ENCODE data around the gene BHLHE40.
"Not testable (repeated sequence)": the region's sequence is repeated elsewhere in the genome, so short reads cannot be mapped to it uniquely, and the experiment has no call there.

BHLHE40 gene

DNA sequence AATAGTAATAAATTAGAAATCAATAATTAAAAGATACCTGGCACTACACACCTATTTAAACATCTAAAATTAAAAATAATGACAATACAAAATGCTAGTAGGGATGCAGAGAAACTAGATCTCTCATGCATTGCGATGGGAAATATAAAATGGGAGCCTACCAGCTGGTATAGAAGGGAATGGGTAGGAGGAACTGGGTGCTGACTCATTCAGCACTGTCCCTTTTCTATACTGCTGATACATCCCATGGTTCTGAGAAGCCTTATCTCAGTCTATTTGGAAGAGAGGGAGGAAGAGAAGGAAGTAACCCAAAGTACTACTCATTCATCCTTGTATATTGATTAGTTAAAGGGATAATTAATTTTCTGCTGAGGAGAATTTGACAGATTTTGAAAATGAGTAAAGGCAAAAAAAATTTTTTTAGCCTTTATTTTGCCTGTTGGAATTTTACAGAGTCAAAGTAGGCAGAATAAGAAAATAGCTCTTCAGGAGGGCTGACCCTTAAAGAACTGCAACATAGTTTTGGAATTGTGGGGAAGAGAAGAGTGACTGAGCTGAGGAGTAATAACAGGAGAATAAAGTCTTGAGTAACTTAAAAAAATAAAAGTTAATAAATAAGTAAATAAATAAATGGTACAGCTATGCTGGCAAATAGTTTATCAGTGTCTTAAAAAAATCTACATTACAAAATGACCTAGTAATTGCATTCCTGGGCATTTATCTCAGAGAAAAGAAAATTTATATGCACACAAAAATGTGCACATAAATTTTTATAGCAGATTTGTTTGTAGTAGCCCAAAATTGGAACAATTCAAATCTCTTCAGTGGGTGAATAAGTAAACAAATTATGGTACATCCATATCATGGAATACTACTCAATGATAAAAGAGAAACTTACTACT is 15.3 kb upstream of the BHLHE40 start:
- no peak for DNase-seq

DNA sequence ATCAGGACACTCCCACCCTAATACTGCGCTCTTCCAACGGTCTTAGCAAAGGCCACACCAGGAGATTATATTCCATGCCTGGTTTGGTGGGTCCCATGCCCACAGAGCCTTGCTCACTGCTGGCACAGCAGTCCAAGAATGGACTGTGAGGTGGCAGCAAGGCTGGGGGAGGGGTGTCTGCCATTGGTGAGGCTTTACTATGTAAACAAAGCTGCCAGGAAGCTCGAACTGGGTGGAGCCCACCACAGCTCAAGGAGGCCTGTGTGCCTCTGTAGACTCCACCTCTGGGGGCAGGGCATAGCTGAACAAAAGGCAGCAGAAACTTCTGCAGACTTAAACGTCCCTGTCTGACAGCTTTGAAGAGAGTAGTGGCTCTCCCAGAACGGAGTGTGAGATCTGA is 13.2 kb upstream of the BHLHE40 start:
- DNase-seq = not testable (repeated sequence)

DNA sequence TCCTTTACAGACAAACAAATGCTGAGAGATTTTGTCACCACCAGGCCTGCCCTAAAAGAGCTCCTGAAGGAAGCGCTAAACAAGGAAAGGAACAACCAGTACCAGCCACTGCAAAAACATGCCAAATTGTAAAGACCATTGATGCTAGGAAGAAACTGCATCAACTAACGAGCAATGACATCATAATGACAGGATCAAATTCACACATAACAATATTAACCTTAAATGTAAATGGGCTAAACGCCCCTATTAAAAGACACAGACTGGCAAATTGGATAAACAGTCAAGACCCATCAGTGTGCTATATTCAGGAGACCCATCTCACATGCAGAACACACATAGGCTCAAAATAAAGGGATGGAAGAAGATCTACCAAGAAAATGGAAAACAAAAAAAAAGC is 11.6 kb upstream of the BHLHE40 start:
- not testable (repeated sequence) for DNase-seq

DNA sequence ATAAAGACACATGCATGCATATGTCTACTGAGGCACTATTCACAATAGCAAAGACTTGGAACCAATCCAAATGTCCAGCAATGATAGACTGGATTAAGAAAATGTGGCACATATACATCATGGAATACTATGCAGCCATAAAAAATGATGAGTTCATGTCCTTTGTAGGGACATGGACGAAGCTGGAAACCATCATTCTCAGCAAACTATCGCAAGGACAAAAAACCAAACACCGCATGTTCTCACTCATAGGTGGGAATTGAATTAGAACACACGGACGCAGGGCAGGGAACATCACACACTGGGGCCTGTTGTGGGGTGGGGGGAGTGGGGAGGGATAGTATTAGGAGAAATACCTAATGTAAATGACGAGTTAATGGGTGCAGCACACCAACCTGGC is 7.8 kb upstream of the BHLHE40 start:
- not testable (repeated sequence) for DNase-seq

DNA sequence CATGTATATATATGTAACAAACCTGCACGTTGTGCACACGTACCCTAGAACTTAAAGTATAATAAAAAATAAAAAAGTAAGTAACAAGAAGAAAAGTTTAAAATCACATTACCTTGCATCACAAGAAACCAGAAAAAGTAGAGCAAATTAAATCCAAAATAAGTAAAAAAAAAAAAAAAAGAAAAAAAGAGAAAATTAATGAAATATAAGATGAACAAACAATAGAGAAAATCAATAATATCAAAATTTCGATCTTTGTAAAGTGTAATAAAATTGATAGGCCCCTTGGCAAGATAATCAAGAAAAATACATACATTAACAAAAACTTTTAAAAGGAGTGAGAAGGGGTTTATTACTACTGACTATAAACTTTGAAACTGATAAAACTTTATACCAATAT is 7.4 kb upstream of the BHLHE40 start:
- no peak for DNase-seq

DNA sequence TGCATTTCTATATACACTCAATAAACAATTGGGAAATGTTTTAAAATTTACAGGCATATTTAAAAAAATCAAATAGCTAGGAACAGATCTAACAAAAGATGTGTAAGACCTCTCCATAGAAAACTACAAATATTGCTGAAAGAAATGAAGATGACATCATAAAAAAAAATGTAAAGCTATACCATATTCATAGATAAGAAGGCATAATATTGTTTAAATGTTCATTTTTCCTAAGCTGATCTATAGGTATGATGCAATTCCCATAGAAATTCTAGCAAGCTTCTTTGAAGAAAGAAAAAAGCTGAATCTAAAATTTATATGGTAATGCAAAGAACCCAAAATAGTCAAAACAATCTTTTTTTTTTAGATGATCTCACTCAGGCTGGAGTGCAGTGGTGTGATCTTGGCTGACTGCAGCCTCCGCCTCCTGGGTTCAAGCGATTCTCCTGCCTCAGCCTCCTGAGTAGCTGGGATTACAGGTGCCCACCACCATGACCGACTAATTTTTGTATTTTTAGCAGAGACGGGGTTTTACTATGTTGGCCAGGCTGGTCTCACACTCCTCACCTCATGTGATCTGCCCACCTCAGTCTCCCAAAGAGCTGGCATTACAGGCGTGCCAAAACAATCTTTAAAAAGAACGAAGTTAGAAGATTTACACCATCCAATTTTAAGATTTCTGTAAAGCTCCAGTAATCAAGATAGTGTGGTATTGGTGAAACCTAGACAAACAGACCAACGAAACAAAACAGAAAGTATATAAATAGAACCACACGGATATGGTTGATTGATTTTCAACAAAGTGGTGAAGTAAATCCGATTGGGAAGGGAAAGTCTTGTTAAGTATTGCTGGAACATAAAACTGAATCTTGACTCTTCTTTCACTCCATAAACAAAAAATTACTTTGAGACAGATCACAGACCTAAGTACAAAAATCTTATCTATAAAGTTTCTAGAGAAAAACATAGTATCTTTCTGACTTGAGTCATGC is 6.3 kb upstream of the BHLHE40 start:
- DNase-seq = no peak

DNA sequence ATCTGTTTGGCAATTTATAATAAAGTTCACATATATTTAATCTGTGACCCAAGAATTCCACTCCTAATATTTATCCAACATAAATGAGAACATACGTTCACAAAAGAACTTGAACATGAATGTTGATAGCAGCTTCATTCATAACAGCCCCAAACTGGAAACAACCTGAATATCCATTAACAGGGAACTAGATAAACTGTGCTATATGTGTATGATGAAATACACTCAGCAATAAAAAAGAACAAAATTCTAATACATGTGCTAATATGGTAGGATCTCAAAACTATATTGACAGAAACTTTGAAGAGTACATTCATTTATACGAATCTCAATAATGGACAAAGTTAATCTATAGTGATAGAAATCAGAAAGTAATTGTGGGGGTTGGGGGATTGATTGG is 5.1 kb upstream of the BHLHE40 start:
- DNase-seq = no peak

DNA sequence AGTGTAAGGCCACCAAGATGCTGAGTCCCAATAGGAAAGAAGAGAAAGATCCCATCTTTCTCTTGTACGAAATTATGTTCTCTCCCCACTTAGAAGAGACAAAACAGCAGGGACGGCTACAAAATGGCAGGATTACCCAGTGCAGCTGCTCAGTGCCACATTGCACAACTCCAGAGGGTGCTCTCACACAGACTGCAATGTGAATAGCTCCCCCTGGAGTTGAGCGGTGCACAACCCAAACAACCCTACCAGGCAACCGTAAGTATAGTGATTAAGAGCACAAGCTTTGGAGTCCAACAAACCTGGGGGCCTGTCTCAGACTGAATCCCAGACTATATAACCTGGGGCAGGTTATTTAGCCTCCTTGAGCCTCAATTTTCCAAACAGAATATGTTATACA is 3.1 kb upstream of the BHLHE40 start:
- DNase-seq = no peak

DNA sequence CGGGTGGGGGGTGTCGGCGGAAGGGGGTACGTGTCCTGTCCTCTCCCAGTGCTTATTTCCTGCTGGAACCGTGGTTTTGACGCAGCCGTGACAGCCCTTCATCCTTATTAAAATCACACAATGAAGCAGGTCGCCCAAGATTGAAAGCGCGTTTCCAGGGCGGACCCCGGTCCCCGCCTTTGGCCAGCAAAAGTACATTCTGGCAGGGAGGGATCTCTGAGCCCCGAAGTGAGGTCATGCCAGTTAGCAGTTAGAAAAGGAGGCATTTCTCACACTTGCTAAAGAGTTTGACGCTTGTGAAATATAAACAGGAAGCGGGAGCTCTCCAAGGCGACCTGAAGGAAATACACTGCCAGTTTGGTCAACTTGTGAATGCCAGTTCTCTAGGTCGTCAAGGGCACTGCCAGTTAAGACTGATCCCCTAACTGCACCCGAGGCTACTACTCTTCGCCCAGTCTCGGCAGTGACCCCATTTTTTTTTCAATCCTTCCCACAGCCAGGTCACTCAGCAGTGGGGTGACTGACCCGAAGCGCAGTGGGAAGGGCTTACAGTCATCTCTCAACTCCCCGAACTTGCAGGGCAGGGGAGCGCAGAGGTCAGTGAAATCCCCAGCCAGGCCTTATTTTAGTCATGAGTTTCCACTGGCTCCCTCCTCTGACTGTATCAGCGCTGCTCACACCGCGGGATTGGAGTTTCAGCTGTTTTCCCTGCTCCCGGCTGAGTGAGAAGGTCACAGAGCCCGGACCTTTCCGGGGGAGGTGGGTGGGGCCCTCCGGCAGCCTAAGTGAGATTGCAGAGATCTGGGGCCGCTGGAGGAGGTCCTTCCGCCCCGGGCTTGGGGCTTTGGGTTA is 2.0 kb upstream of the BHLHE40 start:
- DNase-seq = peak; percentile 67

DNA sequence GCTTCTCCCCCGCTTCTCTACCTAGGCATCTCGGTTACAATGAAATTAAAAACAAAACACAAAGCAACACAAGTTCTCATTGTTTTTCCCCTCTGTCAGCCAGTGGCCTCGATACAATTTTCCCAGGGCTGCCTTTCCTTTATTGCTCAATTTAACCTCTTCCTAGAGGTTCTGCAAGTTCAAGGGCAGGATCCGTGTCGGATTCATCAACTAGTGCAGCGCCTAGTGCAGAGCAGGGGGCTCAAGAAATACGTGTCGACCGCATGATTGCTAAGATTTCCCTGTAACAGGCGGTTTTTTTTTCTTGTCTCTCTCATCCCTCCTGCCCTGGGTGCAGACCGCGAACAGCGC is 1.4 kb upstream of the BHLHE40 start:
- peak; percentile 23 for DNase-seq

DNA sequence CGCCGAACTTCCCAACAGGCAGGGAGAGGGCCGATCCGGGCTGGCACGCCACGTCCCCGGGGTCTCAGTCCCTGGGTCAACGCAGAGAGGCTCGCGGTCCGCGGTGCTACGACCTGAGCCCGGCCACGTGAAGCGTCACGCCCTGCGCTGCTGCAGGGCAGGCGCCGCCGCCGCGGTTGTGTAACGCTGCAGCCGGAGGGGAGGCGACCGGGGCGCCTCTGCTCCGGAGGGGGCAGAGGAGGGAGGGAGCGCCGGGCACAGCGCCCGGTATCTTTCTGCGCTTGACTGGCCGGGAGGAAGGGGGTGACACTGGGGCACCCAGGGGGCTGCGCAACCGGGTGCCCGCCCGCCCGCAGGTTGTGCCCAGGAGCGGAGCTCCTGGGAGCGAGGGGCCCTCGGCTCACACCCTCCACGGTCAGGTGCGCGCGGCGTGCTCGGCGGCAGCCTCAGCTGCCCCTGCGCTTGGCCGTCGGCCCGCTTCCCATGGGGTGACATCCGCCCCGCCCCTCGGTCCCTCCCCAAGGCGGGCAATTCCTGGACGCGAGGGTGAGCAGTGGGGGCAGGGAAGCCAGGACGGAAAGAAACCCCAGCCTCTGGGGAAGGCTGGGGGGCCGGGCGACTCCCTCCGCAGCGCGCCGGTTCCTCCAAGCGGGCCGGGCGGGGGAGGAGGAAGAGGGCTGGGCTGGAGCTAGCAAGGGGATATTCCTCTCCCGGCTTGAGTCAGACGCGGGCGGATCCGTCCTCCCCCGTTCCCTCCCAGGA is 852 bp upstream of the BHLHE40 start:
- peak; percentile 76 for DNase-seq

DNA sequence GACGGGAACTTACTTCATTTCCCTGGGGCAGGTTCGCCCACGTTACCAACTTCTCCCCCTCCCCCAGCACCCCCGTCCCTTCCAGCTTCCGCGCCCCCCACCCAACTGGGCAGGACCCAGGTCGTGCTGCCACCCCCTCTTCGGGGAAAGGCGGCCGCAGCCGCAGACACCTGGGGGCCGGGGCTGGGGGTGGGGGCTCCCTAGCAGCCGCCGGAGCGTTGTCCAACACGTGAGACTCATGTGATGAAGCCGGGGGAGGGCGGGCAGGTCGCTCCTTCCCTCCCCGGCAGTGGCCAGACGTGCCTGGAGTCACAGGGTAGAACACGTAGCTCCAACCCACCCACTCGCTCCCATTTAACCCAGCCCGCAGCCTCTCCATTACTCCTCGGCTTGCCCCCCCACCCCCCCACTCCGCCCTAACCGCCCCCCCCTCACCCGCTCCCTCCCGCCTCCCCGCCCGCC is 240 bp upstream of the BHLHE40 start:
- DNase-seq = peak; percentile 87

DNA sequence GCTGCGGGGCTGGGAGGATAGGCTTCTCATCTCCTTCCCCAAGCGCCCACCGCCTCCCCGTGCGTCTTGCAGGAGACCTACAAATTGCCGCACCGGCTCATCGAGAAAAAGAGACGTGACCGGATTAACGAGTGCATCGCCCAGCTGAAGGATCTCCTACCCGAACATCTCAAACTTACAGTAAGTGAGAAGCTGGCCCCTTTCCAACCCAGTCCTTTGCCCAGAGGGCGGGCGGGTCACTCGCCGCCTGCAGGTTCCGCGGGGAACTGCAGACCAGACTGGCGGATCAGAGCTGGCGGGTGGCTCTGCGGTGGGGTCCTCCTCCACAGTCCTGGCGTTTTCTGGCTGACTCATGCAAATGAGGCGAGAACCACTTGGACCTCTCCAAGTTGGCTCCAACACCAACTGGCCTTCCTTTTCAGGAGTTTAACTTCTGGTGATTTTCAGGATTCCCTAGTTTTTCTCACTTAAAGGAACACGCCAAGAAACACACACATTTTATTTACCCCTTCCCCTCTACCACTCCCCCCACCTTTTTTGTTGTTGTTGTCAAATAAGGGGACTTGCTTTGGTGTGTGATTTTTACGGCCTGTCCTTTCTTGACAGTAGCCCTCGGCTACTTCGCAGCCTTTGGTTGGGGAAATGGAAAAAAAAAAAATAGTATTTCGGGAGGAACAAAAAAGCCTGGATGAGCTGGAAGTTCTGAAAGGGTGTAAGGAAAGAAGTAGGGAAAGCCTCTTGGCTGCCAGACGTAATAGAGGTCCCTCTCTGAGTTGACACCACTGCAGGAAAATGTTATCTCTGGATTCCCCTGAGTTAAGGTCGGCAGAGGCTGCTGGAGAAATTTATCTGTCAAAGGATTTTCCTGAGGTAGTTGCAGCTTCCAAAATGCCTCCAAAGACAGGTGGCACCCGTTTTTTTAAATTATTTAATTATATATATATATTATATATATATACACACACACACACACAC is 1.3 kb downstream of the BHLHE40 start:
- DNase-seq = peak; percentile 46

DNA sequence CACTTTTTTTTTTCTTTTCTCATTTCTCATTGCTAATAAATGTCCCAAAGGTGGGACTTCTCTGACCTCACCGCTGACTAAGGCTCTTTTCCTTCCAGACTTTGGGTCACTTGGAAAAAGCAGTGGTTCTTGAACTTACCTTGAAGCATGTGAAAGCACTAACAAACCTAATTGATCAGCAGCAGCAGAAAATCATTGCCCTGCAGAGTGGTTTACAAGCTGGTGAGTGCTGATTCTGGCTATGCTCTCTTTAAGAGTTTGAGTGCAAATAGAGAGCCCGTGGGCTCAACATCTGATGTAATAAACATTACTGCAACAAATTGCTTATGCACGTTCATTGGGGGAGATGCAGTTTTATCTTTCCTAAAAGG is 2.0 kb downstream of the BHLHE40 start:
- DNase-seq = no peak

DNA sequence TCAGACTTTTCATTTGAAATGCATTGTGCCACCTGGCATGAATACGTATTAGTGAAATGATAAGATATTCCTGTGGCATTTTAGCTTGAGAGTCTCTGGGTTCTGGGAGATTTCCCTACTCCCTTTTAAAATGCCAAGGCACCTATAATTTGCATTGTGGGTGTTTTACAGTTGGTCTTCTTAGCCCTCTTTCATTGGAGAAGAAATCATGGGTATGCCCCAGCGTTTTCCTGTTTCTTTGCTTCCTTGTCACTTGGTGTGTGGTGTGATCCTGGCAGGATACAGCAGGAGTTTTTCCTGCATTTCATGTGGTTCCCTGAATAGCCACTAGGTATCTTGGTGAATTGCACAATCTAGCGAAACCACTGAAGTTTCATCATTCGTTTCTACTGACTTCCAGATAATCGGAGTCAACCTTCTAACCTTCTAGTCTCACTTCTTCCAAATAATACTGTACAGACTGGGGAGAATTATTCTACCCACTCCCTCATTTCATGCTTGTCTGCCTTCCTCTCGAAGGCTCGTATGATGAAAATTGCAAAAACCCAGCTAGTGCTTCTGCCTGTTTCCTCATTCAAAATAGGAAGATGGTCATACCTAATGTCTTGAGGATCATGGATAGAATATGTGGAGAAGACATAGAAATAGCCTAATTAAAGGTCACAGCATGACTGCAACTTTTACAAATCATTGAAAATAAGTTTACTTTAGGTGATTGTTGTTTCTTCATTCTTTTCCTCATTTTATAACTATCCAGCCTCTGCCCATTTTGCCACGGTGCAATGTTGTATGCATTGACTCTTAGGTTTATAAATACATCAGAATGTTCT is 2.6 kb downstream of the BHLHE40 start:
- DNase-seq = peak; percentile 17

DNA sequence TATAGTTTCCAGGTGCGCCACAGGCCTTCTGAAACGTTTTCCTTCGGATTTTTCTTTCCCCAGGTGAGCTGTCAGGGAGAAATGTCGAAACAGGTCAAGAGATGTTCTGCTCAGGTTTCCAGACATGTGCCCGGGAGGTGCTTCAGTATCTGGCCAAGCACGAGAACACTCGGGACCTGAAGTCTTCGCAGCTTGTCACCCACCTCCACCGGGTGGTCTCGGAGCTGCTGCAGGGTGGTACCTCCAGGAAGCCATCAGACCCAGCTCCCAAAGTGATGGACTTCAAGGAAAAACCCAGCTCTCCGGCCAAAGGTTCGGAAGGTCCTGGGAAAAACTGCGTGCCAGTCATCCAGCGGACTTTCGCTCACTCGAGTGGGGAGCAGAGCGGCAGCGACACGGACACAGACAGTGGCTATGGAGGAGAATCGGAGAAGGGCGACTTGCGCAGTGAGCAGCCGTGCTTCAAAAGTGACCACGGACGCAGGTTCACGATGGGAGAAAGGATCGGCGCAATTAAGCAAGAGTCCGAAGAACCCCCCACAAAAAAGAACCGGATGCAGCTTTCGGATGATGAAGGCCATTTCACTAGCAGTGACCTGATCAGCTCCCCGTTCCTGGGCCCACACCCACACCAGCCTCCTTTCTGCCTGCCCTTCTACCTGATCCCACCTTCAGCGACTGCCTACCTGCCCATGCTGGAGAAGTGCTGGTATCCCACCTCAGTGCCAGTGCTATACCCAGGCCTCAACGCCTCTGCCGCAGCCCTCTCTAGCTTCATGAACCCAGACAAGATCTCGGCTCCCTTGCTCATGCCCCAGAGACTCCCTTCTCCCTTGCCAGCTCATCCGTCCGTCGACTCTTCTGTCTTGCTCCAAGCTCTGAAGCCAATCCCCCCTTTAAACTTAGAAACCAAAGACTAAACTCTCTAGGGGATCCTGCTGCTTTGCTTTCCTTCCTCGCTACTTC is 3.8 kb downstream of the BHLHE40 start:
- no peak for DNase-seq

DNA sequence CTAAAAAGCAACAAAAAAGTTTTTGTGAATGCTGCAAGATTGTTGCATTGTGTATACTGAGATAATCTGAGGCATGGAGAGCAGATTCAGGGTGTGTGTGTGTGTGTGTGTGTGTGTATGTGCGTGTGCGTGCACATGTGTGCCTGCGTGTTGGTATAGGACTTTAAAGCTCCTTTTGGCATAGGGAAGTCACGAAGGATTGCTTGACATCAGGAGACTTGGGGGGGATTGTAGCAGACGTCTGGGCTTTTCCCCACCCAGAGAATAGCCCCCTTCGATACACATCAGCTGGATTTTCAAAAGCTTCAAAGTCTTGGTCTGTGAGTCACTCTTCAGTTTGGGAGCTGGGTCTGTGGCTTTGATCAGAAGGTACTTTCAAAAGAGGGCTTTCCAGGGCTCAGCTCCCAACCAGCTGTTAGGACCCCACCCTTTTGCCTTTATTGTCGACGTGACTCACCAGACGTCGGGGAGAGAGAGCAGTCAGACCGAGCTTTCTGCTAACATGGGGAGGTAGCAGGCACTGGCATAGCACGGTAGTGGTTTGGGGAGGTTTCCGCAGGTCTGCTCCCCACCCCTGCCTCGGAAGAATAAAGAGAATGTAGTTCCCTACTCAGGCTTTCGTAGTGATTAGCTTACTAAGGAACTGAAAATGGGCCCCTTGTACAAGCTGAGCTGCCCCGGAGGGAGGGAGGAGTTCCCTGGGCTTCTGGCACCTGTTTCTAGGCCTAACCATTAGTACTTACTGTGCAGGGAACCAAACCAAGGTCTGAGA is 4.7 kb downstream of the BHLHE40 start:
- peak; percentile 91 for DNase-seq

DNA sequence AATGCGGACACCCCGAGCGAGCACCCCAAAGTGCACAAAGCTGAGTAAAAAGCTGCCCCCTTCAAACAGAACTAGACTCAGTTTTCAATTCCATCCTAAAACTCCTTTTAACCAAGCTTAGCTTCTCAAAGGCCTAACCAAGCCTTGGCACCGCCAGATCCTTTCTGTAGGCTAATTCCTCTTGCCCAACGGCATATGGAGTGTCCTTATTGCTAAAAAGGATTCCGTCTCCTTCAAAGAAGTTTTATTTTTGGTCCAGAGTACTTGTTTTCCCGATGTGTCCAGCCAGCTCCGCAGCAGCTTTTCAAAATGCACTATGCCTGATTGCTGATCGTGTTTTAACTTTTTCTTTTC is 5.3 kb downstream of the BHLHE40 start:
- DNase-seq = no peak

Measured in SIG-M5 (cell line).